Caco-2 (cell line): ENCODE measurements around the gene CSTF1. TPM values are rescaled to one million over a fixed set of nuclear protein-coding genes. Genes with fewer than 3 reads are reported as not detected.

Source experiments
- BruUV-seq: library from RNA; stranded (reverse); fragments of 400-500 nt; replicated peaks from 2 replicates; lab custom pipeline; 2021; lab: Mats Ljungman, UMichigan
- CTCF ChIA-PET: fragments of 300-600 bp; sonication (Branson Sonifier 250); formaldehyde crosslinking; loops from one replicate; lab custom pipeline; 2022; ENCODE audit warnings: antibody characterized with exemption; lab: Charles Lee
- POLR2A ChIA-PET: fragments of 300-600 bp; sonication (Branson Sonifier 250); formaldehyde crosslinking; loops from one replicate; lab custom pipeline; 2022; ENCODE audit warnings: antibody characterized with exemption; lab: Charles Lee
- DNase-seq, 2 experiments: peaks; one replicate each; pipeline versions ENCODE4 v3.0.0 to v3.0.0-alpha.2; 2020 to 2022
- H3K27me3 ChIP-seq: replicated peaks from 2 replicates; pipeline ENCODE4 v1.6.0; 2011; ENCODE audit warnings: low read length; ENCODE audit not compliant: control insufficient read depth, insufficient read depth
- H3K36me3 ChIP-seq: 2 replicates; pipeline ENCODE4 v1.5.1; 2011; ENCODE audit warnings: low read length; ENCODE audit not compliant: control insufficient read depth, insufficient read depth
- H3K4me1 ChIP-seq: fragments of 250-450 bp; sonication (Bioruptor Pico); 2 replicates; pipeline ENCODE4 v1.5.1; 2020; ENCODE audit warnings: mild to moderate bottlenecking
- H3K4me3 ChIP-seq: 2 replicates; pipeline ENCODE4 v1.5.1; 2011; ENCODE audit warnings: low read depth, mild to moderate bottlenecking, control low read depth, low read length
- H3K9me3 ChIP-seq: fragments of 250-450 bp; sonication (Bioruptor Pico); 2 replicates; pipeline ENCODE4 v1.5.1; 2020; ENCODE audit warnings: mild to moderate bottlenecking, moderate library complexity
- H3K27ac Mint-ChIP-seq: one replicate; pipeline ENCODE4 v1.8.0; 2022; ENCODE audit warnings: mixed read lengths; ENCODE audit not compliant: unreplicated experiment
- H3K27me3 Mint-ChIP-seq: one replicate; pipeline ENCODE4 v1.8.0; 2022; ENCODE audit warnings: mixed read lengths; ENCODE audit not compliant: insufficient read depth, unreplicated experiment
- H3K36me3 Mint-ChIP-seq: one replicate; pipeline ENCODE4 v1.8.0; 2022; ENCODE audit warnings: mild to moderate bottlenecking, mixed read lengths; ENCODE audit not compliant: insufficient read depth, unreplicated experiment
- H3K4me1 Mint-ChIP-seq: one replicate; pipeline ENCODE4 v1.8.0; 2022; ENCODE audit warnings: low read depth, mixed read lengths; ENCODE audit not compliant: unreplicated experiment
- H3K4me3 Mint-ChIP-seq: one replicate; pipeline ENCODE4 v1.8.0; 2022; ENCODE audit warnings: mild to moderate bottlenecking, moderate library complexity, mixed read lengths; ENCODE audit not compliant: unreplicated experiment
- H3K9me3 Mint-ChIP-seq: one replicate; pipeline ENCODE4 v1.8.0; 2022; ENCODE audit warnings: mixed read lengths; ENCODE audit not compliant: unreplicated experiment
- intact Hi-C: fragments of 100-400 bp; cut with micrococcal nuclease; formaldehyde crosslinking; loops from one replicate; pipeline ENCODE4 v1.10.0; 2022; ENCODE audit not compliant: unreplicated experiment
- total RNA-seq: library from RNA; stranded (reverse); gene quantifications from 2 replicates; pipeline ENCODE4 v1.2.3, GENCODE V29; 2022
- TF ChIP-seq, protein P1 (sequence below), 2 experiments: fragments of 200-600 bp in 1 of 2; IDR thresholded peaks; 1 replicate in 1 of 2; 2 replicates in 1 of 2; pipeline versions ENCODE4 v1.5.1 to v1.8.0; 2011 to 2022; ENCODE audit warnings: antibody characterized with exemption in 1 of 2, control low read depth in 1 of 2, inconsistent platforms in 1 of 2, low read depth in 1 of 2, low read length in 1 of 2, mild to moderate bottlenecking in 1 of 2, moderate library complexity in 1 of 2; ENCODE audit not compliant: insufficient read depth in 1 of 2, severe bottlenecking in 1 of 2, unreplicated experiment in 1 of 2

CSTF1 gene
- total RNA-seq, 1 experiment from 2014 or later, result 97.0 TPM

DNA sequence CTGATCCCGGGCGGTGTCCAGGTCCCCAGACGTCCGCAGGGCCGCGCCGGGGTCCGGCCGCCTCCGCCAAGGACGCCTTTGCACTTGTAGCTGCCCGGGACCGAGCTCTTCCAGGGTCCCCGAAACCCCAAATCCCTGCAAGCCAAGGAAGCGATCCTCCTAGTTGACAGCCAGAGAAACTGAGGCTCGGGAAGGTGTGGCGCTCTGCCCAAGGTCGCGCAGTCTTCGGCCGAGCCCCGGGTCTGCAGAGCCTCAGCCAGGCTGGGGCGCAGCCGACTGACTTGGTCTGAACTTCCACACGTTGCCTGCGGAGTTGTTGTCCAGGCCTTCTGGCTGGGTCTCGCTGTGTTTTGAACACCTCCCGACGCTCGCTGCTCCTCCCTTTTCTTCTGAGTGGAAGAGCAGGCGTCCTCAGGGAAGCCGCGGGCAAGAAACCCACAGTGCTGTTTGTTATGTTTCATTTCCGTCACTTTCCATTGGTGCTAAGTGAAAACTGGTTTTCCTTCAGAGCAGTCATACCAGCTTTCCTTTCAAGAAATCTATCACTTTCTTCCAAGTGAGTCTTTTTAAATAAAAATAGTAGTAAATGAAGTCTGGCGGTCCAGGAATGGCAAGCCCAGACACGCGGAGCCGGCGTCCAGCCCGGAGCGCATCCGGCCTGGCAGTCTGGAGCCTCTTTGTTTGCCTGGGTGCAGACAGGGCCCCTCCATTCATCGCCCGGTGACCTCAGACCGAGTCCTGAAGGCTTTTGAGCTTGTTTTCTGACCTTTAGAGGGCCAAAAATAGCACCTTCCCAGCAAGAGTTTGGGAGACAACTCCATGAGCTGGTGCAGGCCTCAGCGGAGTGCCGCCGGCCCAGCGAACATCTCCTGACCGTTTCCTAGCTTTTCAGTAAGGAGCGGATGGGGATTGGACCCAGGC lies 33.0 kb upstream of the CSTF1 start:
- intact Hi-C loops, result loop anchor here (5.0 kb wide), 3 partner anchors 97 to 157 kb away; partner anchors contain the start of gene MC3R
- H3K4me3 Mint-ChIP-seq, result peak overlapping the region; percentile 87
- CTCF ChIA-PET, result interaction anchor here (0.6 to 1.6 kb wide), 7 partner anchors 17 to 1688 kb away, joined by 3 to 6 read pairs (median 4); partner anchors contain the start of genes AURKA and CSTF1
- no peaks in the 10 kb centered on the region for H3K4me1 Mint-ChIP-seq
- Histone ChIP-seq H3K27me3 (no peaks in the 10 kb centered on the region), H3K9me3 (no peaks in the 10 kb centered on the region), H3K36me3 (no peaks in the 10 kb centered on the region), H3K4me1 (no peaks in the 10 kb centered on the region), H3K4me3 (peak overlapping the region; percentile 86)
- DNase-seq, result peak; percentile 65 to 77
- H3K27me3 Mint-ChIP-seq, result no peaks in the 10 kb centered on the region
- peak overlapping the region; percentile 11 for H3K27ac Mint-ChIP-seq
- POLR2A ChIA-PET, result interaction anchor here (0.5 to 2.2 kb wide), 7 partner anchors 11 to 220 kb away, joined by 3 to 55 read pairs (median 3); partner anchors contain the start of genes AURKA and CSTF1
- no peaks in the 10 kb centered on the region for H3K9me3 Mint-ChIP-seq
- BruUV-seq, result no TSS peak
- H3K36me3 Mint-ChIP-seq, result no peaks in the 10 kb centered on the region
- TF ChIP-seq, protein P1, sequence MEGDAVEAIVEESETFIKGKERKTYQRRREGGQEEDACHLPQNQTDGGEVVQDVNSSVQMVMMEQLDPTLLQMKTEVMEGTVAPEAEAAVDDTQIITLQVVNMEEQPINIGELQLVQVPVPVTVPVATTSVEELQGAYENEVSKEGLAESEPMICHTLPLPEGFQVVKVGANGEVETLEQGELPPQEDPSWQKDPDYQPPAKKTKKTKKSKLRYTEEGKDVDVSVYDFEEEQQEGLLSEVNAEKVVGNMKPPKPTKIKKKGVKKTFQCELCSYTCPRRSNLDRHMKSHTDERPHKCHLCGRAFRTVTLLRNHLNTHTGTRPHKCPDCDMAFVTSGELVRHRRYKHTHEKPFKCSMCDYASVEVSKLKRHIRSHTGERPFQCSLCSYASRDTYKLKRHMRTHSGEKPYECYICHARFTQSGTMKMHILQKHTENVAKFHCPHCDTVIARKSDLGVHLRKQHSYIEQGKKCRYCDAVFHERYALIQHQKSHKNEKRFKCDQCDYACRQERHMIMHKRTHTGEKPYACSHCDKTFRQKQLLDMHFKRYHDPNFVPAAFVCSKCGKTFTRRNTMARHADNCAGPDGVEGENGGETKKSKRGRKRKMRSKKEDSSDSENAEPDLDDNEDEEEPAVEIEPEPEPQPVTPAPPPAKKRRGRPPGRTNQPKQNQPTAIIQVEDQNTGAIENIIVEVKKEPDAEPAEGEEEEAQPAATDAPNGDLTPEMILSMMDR (IDR thresholded peaks at IDR 0.05; ENCODE audit: insufficient read depth in 1 of 2, low read depth in 1 of 2, low read length in 1 of 2, severe bottlenecking in 1 of 2, unreplicated experiment in 1 of 2), result no peak

GRCh38 chr20:56360133-56360907 lies 32.1 kb upstream of the CSTF1 start:
- Histone ChIP-seq H3K9me3 (no peaks in the 10 kb centered on the region), H3K27me3 (no peaks in the 10 kb centered on the region), H3K4me3 (peak overlapping the region; percentile 86), H3K4me1 (no peaks in the 10 kb centered on the region), H3K36me3 (no peaks in the 10 kb centered on the region)
- TF ChIP-seq, protein P1 (IDR thresholded peaks at IDR 0.05; ENCODE audit: insufficient read depth in 1 of 2, low read depth in 1 of 2, low read length in 1 of 2, severe bottlenecking in 1 of 2, unreplicated experiment in 1 of 2), result no peak
- DNase-seq, result no peak
- H3K4me3 Mint-ChIP-seq, result peak overlapping the region; percentile 87
- peak overlapping the region; percentile 11 for H3K27ac Mint-ChIP-seq
- BruUV-seq, result TSS peak; percentile 31
- no peaks in the 10 kb centered on the region for H3K9me3 Mint-ChIP-seq
- H3K27me3 Mint-ChIP-seq, result no peaks in the 10 kb centered on the region
- H3K36me3 Mint-ChIP-seq, result no peaks in the 10 kb centered on the region
- ChIA-PET CTCF (interaction anchor here (0.6 kb wide), 1 partner anchor 27 kb away, joined by 3 read pairs; no protein-coding TSS in a partner anchor), POLR2A (interaction anchor here (0.6 kb wide), 2 partner anchors 22 to 32 kb away, joined by 3 read pairs; partner anchors contain the start of genes AURKA and CSTF1)
- intact Hi-C loops, result no loop called here
- no peaks in the 10 kb centered on the region for H3K4me1 Mint-ChIP-seq

DNA sequence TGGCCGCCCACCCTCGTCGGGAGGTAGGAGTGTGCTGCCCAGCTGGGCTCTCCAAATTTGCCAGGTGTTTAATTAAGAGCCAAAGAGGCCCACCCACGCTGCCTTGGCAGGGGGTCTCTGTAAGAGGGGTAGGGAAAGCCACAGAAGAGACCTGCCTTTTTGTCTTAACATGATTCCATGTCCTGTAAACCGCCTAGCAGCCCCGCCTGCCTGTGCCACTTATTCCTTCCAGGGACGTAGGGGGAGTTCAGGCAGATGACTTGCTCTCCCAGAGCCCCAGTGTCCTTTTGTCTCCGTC lies 31.6 kb upstream of the CSTF1 start:
- no TSS peak for BruUV-seq
- CTCF ChIA-PET, result interaction anchor here (0.6 kb wide), 1 partner anchor 26 kb away, joined by 3 read pairs; no protein-coding TSS in a partner anchor
- POLR2A ChIA-PET, result no interaction called here
- TF ChIP-seq, protein P1 (IDR thresholded peaks at IDR 0.05; ENCODE audit: insufficient read depth in 1 of 2, low read depth in 1 of 2, low read length in 1 of 2, severe bottlenecking in 1 of 2, unreplicated experiment in 1 of 2), result no peak
- H3K36me3 ChIP-seq, result no peaks in the 10 kb centered on the region
- H3K4me1 ChIP-seq, result no peaks in the 10 kb centered on the region
- intact Hi-C loops, result no loop called here
- Mint-ChIP-seq H3K36me3 (no peaks in the 10 kb centered on the region), H3K4me1 (no peaks in the 10 kb centered on the region), H3K4me3 (no peak overlapping the region), H3K27ac (no peak overlapping the region), H3K9me3 (no peaks in the 10 kb centered on the region), H3K27me3 (no peaks in the 10 kb centered on the region)
- H3K9me3 ChIP-seq, result no peaks in the 10 kb centered on the region
- no peaks in the 10 kb centered on the region for H3K27me3 ChIP-seq
- DNase-seq, result no peak
- no peak overlapping the region for H3K4me3 ChIP-seq
